ENCODE measurements around the gene MAP4.

The MAP4 gene

DNA sequence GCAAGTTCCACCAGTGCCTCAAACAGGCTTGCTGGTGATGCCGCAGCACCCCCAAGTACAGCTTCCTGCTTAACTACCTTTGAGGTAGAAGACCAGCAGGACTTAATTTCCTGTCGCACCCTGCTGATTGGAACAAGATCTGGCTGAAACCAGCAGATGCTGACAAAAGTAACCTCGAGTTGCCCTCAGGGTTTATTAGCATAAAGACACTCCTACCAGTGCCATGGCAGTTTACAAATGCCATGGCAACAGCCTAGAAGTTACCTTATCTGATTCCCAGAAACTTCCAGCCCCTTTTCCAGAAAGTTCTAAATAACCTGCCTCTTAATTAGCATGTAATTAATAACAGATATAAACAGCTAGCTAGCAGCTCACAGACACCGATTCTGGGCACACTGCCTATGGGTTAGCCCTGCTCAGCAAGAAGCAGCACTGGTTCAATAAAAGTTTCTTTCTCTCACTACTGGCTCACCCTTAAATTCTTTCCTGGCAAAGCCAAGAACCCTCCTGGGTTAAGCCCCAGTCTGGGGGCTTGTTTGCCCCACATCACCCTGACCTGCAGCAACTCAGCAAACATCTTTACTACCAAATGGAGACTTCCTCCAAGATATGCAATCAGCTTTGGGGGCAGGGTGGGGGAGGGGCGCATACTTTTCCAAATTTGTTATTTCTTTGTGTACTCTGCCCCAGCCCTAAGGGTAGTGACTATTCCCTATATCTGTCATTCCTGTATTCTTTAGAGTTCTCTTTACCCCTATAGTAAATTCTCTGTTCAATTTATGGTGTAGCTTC is 54.2 kb downstream of the MAP4 start:
- DNase-seq (ENCODE audit: low spot score): no peak

DNA sequence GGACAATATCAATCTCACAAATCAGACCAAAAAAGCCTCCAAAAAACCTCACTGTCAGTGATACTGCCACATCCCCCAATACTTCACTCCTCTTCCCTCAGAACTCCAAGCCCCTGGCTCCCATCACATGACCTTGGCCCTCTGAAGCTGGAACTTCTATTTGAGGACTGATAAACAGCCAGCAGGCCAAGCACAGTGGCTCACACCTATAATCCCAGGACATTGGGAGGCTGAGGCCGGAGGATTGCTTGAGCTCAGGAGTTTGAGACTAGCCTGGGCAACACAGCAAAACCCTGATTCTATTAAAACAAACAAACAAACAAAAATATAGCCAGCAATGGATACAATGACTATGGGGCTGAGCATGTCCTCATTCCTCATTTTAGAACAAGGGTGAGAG is 55.2 kb downstream of the MAP4 start:
- no peak for DNase-seq (ENCODE audit: low spot score)

DNA sequence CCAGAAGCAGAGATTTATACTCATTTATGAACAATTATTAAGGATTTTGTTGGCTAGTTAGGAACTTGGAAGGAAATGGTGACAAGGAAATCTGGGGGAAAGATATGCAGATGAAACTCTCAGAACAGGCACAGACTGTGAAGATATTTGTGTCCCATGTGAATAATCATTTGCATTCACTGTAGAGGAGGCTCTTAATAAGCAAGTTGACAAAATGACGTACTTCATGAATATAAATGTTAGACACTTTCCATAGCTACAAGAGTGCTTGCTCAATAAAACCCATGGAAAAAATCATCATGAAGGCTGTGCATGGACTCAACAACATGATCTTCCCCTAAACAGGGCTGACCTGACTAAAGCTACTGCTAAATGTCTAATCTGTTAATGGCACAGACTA is 59.7 kb downstream of the MAP4 start:
- no peak for DNase-seq (ENCODE audit: low spot score)

DNA sequence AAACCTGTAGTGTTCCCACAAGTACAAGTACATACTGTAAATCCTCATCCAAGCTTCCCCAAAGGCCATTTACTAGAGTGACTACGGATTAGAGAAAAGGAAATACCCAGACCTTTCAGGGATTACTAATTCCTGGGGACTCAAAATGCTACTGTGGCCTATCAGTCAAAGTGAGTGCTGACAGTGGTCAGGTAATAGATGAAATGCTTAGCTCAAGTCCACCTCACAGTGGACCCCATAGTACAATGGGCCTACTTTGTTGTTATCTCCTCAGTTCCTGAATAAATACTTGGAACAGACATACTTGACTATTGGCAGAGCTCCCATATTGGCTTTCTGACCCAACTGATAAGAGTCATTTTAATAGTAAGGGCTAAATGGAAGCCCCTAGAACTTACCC is 61.6 kb downstream of the MAP4 start:
- DNase-seq (ENCODE audit: low spot score): no peak

DNA sequence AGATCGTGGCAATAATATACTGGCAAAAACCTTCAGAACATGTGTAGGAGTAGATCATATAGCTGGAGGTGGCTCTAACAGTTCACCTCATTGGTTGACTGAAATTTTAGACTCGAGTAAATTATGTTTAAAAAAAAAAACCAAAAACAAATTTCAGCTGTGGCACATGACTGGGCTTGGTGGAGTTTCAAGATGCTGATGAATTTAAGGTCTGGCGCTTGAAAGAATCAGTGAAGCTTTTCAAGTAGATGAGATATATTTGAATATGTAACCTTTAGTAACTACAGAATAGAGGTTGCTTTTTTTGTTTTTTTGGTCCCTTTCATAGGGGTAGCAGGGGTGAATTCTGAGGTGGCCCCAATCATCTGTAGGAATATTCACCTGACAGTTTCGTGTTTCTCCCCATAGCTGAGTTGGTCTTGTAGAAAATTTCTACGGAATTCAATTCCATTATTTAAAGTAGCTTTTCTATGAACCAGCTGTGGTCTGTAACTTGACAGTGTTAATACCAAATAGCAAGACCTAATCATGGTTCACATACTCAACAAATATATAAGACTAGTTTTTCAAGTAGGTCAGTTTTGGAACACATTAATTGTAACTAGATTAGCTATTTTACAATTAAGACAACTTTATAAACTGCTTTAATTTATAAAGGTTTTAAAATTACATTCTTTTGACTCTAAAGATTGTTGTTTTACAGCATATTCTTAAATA is 65.6 kb downstream of the MAP4 start:
- no peak for DNase-seq (ENCODE audit: low spot score)

DNA sequence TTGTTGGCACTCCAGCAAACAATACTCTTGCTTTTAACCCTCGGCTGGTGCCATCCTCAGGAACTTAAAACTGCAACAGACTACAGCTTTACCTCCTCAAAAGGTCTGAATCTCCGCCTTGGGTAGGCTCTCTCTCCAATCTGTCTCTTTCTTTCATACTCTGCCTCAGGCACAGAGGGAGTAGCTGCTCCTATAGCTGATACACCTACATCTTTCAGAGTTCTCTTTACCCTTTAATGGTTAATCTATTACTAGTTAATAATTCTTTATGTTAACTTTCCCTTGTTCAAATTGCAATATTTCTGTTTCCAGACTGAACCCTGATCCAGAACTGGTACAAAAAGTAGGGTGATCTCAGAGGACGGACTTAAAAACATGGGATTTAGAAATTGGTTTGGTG is 66.2 kb downstream of the MAP4 start:
- no peak for DNase-seq (ENCODE audit: low spot score)

DNA sequence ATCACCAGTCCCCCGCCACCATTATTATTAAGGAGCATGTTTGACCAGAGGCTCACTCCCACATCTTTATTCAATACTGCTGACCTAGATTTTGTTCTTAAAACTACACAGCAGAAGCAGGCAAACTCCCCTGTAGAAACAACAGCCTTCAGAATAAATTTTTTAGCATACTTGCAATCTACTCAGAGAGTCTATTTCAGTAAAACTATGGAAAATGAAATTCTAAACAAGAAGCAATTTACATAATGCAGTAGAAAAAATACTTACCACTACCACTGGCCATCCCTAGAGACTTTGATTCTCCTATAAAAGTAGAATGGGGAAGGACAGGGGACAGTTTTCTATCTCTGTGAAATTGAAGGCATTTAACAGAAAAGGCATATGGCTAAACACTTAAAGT is 76.0 kb downstream of the MAP4 start:
- no peak for DNase-seq (ENCODE audit: low spot score)

DNA sequence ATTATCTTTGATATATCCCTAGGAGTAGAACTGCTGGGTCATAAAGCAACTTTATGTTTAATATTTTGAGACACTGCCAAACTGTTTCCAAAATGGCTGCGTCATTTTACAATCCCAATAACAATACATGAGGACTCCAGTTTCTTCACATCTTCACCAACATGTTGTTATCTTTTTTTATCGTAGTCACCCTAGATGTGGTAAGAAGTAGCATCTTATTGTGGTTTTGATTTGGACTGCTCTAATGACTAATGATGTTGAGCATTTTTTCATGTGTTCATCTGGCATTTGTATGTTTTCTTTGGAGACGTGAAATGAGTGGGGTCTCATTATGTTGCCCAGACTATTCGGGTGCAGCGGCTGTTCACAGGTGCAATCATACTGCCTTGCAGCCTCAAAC is 83.8 kb downstream of the MAP4 start:
- DNase-seq (ENCODE audit: low spot score): no peak

DNA sequence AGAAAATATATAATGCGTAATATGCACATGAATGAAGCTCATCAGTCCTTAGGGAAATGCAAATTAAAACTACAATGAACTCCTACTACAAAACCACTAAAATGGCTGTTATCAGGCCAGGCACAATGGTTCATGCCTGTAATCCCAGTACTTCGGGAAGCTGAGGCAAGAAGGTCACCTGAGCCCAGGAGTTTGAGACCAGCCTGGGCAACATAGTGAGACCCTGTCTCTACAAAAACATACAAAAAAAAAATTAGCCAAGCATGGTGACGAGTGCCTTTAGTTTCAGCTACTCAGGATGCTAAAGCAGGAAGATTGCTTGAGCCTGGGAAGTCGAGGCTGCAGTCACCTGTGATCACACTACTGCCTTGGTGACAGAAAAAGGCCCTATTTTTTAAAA is 85.2 kb downstream of the MAP4 start:
- DNase-seq (ENCODE audit: low spot score): no peak

DNA sequence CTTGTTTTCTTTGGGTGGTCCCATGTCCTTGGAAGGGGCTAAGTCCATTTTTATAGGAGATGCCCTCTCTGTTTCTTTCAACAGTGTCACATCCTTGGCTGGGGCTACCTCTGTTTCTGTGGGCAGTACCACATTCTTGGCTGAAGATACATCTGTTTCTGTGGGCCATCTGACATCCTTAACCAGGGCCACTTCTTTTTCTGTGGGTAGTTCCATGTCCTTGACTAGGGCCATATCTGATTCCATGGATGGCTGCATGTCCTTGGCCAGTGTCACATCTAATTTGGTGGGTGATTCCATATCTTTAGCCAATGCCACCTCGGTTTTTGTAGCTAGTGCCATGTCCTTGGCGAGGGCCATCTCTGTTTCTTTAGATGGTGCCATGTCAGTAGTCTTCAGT is 99.5 kb downstream of the MAP4 start:
- no peak for DNase-seq (ENCODE audit: low spot score)

DNA sequence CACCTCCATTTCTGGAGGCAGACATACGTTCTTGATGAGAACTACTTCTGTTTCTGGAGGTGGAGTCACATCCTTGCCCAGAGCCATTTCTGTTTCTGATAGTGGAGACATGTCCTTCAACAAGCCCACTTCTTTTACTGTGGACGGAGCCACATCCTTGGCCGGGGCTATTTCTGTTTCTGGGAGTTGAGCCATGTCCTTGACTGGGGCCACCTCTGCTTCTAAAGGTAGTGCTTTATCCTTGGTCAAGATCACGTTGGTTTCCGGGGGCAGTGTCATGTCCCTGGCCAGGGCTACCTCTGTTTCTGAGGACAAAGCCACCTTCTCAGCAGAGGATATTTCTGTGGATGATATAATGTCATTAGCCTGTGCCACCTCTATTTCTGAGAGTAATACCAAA is 100.0 kb downstream of the MAP4 start:
- DNase-seq (ENCODE audit: low spot score): no peak

DNA sequence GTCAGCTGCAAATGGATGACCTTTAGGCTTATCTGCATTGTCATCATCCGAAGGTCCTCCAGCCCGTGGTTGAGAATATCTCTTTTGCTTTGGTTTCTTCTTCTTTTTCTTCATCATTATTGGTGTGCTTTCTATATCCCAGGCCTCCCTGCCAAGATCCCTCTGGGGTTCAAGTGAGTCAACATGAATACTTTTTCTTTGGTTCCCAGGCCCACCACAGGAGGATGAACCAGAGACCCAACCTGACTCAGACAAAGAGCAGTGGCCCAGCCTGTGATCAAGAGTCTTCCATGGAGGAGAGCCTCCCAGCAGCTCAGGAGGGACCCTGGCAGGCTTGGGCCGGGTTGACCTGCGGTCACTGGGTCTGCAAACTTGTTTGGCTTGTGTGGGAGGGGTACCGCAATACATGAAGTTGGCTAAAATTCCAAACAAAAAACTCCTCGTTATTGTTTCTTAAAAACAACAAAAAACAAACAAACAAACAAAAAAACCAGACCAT is 104.2 kb downstream of the MAP4 start:
- DNase-seq (ENCODE audit: low spot score): no peak

DNA sequence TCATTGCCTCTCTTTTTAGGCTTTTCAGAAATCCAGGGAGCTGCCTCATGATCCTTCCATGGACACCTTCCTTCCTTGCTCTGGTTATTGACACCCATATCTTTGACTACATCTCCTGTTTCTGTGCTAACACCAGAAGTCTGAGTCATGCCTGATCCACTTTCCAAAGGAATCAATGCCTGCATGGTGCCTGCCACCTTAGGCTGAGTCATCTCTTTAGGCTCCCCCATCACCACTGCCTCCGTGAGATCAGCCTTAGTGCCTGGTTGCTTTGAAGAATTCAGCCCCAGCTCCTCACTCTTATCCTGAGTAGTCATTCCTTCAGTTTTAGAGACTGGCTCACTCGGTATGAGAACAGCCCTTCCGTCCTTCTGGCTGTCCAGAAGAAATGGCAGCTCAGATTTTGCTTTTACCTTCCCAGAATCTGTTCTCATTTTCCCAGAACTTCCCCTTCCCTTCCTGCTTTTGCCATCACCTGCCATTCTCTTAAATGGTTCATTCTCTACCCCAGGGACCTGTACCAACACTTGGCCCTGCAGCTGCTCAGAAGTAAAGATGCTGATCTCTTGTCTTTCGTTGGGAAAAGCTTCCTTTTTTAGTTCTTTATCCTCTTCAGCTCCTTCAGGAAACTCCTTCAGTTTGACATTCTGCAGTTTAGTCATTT is 105.3 kb downstream of the MAP4 start:
- peak; percentile 34 for DNase-seq (ENCODE audit: low spot score)

DNA sequence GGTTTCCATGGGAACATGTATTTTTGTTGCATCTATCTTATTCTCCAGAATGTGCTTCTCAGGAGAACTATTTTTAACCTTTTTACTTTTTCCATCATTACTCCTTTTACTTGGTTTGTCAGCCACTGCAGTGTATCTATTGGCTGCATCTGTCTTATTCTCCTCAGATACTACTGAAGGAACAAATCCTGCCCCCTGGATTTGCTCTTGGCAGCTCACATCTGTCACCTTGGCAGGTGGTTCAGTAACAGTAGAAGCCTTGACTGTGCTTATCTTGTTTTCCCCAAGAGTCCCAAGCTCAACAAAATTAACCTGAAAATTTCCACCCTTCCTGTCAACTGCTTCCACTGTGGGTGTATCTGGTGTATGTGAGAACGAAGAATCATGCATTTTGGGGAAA is 106.0 kb downstream of the MAP4 start:
- DNase-seq (ENCODE audit: low spot score): no peak

DNA sequence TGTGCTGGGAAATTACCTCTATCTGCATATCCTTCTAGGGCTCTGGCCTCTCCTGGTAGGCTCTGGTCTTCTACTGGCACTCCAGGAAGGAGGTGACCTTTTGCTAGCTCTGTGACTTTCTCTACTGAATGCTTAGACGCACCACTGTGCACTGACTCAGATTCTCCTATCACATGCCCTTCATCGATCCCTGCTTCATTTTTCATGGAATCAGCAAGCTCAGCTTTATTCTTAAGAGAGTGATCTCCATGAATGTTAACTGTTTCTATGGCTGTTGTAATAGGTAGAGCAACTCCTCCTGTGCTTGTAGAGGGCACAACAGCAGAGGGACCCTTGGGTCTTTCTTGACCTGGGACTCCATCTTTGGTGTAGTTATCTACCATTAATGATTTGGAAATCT is 106.6 kb downstream of the MAP4 start:
- DNase-seq (ENCODE audit: low spot score): no peak

DNA sequence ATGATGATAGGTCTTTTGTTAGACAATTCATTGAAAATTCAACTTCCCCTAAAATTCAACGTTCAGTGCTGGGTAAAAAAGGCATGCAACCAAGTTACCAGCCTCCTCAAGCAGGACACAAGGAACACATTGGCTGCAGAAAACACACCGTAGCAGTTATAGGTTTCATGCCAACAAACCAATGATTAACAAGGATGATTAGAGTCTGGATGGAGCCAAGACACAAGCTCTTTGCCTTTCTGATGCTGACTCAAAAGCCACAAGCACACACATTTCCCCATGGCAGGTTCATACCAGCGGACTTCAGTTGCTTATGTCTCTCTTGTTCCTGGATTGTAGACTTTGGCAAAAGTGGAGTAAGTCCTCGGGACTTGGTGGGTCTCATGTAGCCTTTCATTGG is 107.5 kb downstream of the MAP4 start:
- DNase-seq (ENCODE audit: low spot score): no peak

DNA sequence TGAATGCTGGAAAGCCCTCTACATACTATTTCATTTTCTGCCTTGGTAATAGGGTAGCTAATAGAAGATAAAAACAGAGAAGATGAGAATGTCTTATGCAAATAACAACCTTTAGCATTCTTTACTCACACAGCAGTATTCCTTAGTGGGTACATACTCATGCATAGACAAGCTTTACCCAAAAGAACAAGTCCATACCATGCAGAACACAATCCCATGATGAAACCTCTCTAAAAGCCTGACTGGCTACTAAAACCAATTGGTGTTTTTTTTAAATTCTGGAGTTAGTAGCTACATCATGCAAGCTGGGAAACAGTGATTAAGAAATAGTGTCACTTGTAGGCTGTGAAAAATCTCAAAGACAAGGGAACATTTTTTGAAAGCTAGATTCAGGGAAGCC is 108.4 kb downstream of the MAP4 start:
- no peak for DNase-seq (ENCODE audit: low spot score)

DNA sequence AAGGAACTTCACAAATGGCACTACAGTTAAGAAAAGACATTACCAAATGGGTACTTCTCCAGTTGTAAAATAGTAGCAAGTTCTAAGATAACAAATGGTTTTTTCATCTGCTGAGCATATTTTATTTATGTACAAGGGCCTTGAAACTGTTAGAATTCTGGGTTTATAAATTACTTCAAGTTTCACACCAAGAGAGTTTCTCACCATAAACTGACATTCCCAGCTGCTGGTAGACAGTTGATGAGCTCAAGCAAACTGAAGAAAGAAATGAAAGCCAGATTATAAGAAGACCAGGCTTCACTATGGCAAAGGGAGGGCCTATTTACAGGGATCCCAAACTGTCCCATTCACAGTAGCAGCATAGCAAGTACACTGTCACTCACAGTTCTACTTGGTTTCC is 113.5 kb downstream of the MAP4 start:
- DNase-seq (ENCODE audit: low spot score): peak; percentile 4

DNA sequence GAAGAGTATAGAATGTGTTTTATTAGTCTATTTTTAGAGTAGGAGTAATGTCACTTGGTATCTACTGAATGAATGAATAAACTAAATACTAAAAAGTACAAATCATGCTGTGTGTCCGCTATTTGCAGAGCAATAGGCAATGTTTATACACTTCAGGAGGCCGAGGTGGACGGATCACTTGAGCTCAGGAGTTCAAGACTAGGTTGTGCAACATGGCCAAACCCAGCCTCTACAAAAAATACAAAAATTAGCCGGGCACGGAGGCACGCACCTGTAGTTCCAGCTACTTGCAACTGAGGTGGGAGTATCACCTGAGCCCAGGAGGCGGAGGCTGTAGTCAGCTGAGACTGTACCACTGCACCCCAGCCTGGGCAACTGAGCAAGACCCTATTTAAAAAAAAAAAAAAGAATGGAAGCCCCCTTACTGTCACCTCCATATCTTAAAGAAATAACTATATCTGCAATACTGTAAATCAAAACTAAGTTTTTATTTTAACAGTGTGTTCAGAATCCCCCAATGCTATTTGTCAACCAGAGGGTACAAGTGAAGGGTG is 114.9 kb downstream of the MAP4 start:
- DNase-seq (ENCODE audit: low spot score): no peak

DNA sequence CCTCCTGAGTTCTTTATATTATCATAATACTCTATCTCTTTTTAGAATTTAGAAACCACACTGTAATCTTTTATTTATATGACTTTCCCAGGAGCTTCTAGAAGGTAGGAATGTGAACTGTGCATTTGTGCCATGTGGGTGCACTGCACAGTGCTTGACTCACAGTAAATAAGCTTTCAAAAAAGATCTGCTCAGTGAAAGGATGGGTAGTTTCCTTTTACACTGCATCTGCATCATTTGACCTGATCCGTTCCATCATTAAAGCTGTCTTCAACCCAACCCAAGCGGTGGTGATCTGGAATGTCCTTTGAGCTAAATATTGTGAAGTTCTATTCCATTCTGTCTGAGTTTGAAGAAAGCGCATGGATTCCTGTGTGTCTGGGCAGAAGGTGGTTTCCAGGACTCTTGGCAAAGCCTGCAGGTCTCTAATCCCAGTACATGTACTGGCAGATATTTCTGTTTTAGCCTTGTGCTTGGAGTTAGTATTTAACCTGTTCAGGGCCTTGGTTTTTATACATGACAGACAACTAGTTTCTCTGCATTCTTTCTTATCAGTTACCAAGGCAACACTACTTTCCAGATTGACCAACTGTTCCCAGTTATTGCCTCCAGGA is 116.6 kb downstream of the MAP4 start:
- DNase-seq (ENCODE audit: low spot score): peak; percentile 8

DNA sequence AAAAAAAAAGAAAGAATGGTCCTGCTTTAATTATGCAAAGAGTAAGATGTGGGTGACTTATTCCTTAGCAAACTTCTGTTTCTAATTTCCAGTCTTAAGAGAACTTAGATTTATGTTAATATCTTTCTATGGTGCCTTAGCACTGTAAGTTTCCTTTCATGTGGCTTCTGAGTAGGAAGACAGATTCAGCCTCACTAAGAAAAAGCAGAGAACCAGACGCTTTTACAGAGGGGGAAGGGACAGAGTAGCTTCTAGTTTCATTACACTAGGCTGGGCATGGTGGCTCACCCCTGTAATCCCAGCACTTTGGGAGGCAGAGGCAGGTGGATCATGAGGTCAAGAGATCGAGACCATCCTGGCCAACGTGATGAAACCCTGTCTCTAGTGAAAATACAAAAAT is 118.3 kb downstream of the MAP4 start:
- no peak for DNase-seq (ENCODE audit: low spot score)

DNA sequence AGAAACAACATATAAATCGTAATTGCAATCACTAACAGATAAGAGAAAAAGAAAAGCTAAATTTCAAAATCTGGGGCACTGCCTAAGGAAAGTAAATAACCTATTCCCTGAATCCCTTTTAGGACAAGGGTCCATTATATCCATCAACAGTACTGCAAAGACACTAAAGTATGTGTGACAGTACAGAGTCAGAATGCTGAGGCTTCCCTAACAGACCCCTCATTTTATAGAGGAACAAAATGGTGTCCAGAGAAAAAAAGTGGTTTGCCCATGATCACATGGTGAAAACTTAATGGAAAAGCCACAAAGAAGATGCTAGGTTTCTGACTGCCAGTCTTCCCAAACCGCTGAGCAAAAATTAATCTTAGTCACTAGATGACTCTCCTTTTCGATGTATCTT is 119.5 kb downstream of the MAP4 start:
- DNase-seq (ENCODE audit: low spot score): no peak

All from Ammon's horn (tissue), 1 donor.